Measurements from ENCODE around the gene ATP2C2. TPM values are rescaled to one million over a fixed set of nuclear protein-coding genes. Genes with fewer than 3 reads are reported as not detected.

ATP2C2 gene
- total RNA-seq, 1 donor from 2014 or later: not detected

GRCh38 chr16:84482001-84482891, 113.9 kb downstream of the ATP2C2 start:
- no peak for DNase-seq (ENCODE audit: low spot score)
- intact Hi-C loops (cut with DNase I): loop anchor here (10.0 kb wide), 4 partner anchors 297 to 657 kb away; partner anchors contain the start of genes NECAB2 and TAF1C

DNA sequence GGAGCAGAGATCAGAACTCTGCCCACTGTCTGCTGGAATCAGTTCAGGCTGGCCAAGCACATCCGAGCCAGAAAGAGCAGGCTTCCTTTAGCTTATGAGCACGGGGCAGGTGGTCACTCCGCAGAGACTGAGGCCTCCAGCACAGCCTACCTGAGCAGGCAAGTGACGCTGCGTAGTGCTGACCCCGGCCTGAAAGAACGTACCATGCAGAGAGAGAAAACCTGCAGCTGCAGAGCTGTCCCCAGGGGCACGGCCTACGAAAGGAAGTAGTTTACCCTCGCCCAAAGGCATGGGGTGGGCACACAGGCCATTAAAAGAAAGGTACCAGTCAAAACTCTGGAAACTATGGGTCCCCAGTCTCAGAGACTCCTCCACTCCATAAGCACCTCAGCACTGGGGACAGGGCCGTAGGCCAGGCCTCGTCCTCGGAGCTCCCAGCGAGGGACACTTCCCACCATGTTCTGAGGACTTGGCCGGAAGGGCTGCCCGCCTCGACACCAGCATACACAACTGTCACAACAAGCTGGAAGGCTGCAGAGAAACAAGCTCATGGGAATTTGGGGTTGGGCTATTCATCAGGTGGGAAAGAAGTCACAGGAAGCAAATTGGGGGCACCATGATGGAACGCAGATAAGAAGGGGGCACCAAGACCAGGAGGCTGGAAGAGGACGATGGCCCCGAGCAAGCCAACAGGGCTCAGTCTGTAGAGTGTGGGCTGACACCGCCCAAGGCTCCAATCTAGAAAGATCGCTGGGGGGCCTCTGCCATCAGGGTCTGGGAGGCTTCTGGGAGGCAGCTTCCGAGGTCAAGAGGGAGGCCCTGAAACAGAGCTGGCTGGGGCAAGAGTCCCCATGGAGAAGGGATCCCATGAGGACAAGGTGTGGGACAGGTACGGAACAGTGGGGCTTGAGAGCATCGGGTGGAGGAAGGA, 114.9 kb downstream of the ATP2C2 start:
- peak; percentile 27 for DNase-seq (ENCODE audit: low spot score)
- intact Hi-C loops (cut with DNase I): loop anchor here (10.0 kb wide), 4 partner anchors 298 to 658 kb away; partner anchors contain the start of genes NECAB2 and TAF1C

DNA sequence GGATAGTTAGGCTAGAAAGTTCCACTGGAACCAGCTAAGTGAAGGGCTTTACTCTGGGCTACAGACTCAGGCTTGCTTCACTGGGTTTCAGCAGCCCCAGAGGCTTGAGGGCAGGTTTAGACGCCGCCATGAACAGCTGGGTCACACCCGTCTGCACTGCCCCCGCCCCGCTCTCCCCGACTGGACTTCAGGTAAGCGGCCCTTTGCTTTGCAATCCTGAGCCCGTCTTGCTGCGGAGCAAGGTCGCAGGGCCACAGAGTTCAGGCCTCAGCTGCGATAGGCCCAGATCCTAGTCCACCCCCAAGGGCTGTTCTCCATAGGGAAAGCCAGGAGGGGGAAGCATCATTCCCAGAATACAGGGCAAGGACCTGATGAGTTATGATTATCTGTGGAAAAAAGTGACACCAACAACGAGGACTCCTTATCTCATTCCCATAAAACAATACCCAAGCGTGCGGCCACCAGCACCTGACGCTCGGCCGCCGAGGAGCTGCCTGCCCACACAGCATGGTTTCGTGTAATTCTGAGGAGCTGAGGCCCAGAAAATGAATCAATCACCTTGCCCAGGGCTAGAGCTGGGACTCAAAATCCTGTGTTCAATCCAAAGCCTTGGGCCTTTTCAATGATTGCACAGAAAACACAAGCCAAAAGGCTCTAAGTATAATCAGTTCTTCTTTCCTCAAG, 115.7 kb downstream of the ATP2C2 start:
- intact Hi-C loops (cut with DNase I): loop anchor here (10.0 kb wide), 4 partner anchors 299 to 659 kb away; partner anchors contain the start of genes NECAB2 and TAF1C
- no peak for DNase-seq (ENCODE audit: low spot score)

DNA sequence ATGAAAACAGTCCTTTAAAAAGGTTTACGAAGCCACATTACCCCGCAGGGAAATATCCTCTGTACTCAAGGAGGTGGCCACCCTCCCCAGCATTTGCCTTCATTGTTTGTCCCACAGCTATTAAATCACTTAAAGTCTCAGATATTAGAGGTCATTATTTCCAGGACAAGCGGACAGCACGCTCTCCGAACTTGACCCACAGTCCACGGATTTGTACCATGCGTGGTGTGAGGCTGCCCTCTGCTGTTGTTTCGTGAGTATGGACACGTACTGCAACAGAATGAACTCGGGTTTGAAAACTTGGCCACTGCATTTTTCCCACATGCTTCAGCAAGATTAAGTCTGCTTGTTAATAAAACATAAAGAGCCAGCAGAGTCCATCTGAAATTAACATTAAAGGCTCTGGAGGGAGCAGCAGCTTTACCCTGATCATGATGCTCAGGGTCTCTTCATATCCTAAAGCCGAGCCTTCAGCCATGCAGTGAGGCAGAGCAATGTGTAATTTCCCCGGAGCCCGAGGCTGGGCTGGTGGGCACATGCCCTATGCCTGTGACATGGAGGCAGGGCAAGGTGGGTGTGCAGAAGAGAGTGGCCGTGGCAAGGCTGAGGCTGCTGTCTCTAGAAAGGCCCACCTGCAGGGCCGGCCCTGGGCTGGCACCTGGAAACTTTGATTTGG, 116.4 kb downstream of the ATP2C2 start:
- DNase-seq (ENCODE audit: low spot score): no peak
- intact Hi-C loops (cut with DNase I): loop anchor here (1.0 to 10.0 kb wide), 5 partner anchors 207 to 660 kb away; partner anchors contain the start of genes NECAB2 and TAF1C

- DNase-seq (ENCODE audit: low spot score): no peak
These were observed 117.1 kb downstream of the ATP2C2 start for GRCh38 chr16:84485255-84486010.

GRCh38 chr16:84486126-84486525, 117.8 kb downstream of the ATP2C2 start:
- DNase-seq (ENCODE audit: low spot score): no peak
- intact Hi-C loops (cut with DNase I): loop anchor here (10.0 kb wide), 4 partner anchors 301 to 661 kb away; partner anchors contain the start of genes NECAB2 and TAF1C

More at GRCh38 chr16:84485255-84486010, 117.1 kb downstream of the ATP2C2 start:
- intact Hi-C loops (cut with DNase I): loop anchor here (1.0 to 10.0 kb wide), 5 partner anchors 208 to 661 kb away; partner anchors contain the start of genes NECAB2 and TAF1C

DNA sequence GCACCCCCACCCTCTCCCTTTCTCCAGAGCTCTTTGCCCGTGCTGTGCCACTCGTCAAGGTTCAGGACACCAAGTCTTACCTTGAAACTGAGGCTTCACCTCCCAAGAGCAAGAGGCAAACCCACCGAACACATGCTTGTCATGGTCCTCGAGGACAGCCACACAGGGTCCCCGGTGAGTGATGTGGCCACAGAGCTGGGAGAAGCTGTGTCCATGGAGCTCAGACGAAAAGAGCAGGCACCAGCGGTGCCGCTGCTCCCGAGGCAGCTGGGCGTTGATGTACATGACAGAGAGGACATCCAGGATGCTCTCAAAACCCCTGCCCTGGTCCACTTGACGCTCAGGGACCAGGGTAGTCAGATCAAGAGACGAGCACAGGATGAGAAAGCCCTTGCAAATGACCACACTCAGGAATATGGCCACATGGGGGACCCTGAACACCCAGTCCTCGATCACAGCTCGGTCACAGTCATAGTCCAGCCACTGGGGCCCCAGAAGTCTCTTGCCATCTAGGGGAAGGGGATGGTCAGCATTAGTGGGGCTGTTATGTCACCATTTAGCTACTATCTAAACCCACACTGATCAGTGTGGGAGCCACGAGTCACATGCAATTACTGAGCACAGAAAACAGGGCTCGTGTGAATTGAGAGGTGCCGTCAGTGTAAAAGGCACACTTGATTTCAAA, 118.4 kb downstream of the ATP2C2 start:
- intact Hi-C loops (cut with DNase I): loop anchor here (10.0 kb wide), 4 partner anchors 302 to 662 kb away; partner anchors contain the start of genes NECAB2 and TAF1C
- no peak for DNase-seq (ENCODE audit: low spot score)

DNA sequence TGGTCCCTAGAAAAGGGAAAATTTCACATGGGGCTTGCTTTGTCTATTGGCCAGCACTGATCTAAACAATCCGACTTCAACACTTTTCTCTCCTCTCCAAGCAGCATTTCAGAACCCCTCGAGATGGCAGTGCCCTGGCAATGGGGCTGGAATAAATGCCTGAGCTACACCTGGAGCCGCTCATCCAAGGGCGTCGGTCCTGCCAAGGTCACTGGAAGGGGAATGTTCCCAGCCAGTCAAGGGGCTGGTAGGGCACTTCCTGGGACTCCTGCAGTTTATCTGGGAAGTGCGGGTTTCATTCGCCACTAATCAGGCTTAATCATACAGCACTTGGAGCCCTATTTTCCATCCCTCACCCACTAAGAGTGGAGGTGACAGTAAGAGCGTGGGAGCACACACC, 119.0 kb downstream of the ATP2C2 start:
- no peak for DNase-seq (ENCODE audit: low spot score)
- intact Hi-C loops (cut with DNase I): loop anchor here (10.0 kb wide), 4 partner anchors 303 to 663 kb away; partner anchors contain the start of genes NECAB2 and TAF1C

GRCh38 chr16:84489131-84489530, 120.8 kb downstream of the ATP2C2 start:
- DNase-seq (ENCODE audit: low spot score): peak; percentile 24
- intact Hi-C loops (cut with DNase I): loop anchor here (10.0 kb wide), 4 partner anchors 304 to 664 kb away; partner anchors contain the start of genes NECAB2 and TAF1C

- DNase-seq (ENCODE audit: low spot score): peak; percentile 35
- intact Hi-C loops (cut with DNase I): no loop called here
These were observed 127.2 kb downstream of the ATP2C2 start for GRCh38 chr16:84495506-84495905.

GRCh38 chr16:84496991-84497390, 128.7 kb downstream of the ATP2C2 start:
- intact Hi-C loops (cut with DNase I): no loop called here
- peak; percentile 14 for DNase-seq (ENCODE audit: low spot score)

DNA sequence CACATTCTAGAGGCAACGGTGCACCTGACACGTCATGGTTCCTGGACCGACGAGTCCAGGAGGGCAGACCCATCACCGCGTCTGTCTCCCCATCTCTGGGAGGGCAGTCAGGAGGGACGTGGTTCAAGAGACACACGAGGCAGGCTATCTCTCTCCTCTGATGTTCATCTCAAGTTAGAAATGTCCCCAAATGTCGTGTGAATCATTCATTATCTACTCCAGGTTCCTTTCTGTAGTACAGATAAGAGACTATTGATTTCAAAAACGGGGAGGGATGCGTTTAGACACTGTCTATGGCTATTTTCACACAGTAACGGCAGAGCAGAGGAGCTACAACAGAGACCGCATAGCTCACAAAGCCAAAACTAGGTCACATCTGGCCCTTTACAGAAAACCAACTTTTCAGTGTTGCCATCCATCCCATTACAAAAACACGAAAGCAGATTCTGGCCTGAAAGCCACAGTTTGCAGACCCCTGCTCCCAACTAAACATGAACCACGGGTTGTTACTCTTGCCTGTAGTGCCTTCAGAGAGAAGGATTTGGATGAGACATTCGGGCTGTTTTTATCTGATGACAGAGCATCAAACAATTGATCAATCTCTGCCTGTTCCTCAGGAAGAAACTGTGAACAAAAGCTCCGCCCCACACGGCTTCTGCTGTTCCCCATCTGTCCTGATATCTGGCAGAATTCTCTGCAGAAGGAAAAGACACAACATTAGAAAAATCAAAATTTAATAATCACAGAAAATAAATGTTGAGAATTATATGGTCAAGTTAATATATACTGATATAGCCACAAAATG, 129.3 kb downstream of the ATP2C2 start:
- intact Hi-C loops (cut with DNase I): no loop called here
- DNase-seq (ENCODE audit: low spot score): peak; percentile 9

GRCh38 chr16:84498223-84498610, 129.9 kb downstream of the ATP2C2 start:
- intact Hi-C loops (cut with DNase I): no loop called here
- peak; percentile 53 for DNase-seq (ENCODE audit: low spot score)

- intact Hi-C loops (cut with DNase I): no loop called here
- no peak for DNase-seq (ENCODE audit: low spot score)
These were observed 130.7 kb downstream of the ATP2C2 start for GRCh38 chr16:84498859-84499620.

DNA sequence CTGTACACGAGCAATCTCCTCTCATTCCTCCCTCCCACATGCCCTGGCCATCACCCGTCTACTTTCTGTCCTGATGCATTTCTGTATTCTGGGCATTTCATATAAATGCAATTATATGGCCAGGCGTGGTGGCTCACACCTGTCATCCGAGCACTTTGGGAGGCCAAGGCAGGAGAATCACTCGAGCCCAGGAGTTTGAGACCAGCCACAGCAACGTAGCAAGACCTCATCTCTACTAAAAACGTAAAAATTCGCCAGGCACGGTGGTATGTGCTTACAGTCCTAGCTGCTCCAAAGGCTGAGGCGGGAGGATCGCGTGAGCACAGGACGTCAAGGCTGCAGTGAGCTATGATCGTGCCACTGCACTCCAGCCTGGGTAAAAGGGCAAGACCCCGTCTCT, 131.3 kb downstream of the ATP2C2 start:
- no peak for DNase-seq (ENCODE audit: low spot score)
- intact Hi-C loops (cut with DNase I): no loop called here

DNA sequence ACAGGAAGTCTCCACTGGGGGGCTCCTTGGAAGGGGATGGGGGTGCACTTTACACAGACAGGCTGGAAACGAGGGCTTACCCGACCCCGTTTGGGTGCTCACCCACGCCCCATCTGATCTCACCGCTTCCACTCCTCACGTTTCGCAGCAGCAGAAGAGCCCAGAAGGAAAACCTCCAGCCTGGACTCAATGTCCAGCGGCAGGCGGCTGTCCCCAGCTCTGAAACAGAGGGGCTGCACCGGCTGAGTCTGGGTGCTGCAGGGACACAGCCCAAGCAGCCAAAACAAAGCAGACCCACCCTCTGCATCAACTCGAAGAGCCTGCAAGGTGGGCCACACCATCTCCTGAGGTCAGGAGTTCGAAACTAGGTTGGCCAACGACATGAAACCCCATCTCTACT, 132.2 kb downstream of the ATP2C2 start:
- intact Hi-C loops (cut with DNase I): no loop called here
- no peak for DNase-seq (ENCODE audit: low spot score)

Measured in cardiac septum (tissue), 1 donor.